OCI-LY3 (cell line): ENCODE measurements around the gene AHRR.

Experiments
- CTCF ChIP-seq: fragments of 200-600, 300-600 bp; sonication (generic); IDR thresholded peaks from 2 replicates; pipeline ENCODE4 v1.5.1; 2014; ENCODE audit warnings: antibody characterized with exemption, low read length, low read depth
- EZH2phosphoT487 ChIP-seq: fragments of 200-600 bp; shearing (Covaris generic); IDR thresholded peaks from 2 replicates; pipeline ENCODE4 v1.6.1; 2018; ENCODE audit warnings: antibody characterized with exemption, mixed run types, low read depth

GRCh38 chr5:369151-369868 is 47.8 kb downstream of the AHRR start:
- TF ChIP-seq CTCF (no peak), EZH2phosphoT487 (no peak)
